ENCODE results near the gene TUBB. TPM values are rescaled to one million over a fixed set of nuclear protein-coding genes. Genes with fewer than 3 reads are reported as not detected.

Gene TUBB
- total and polyA plus RNA-seq, 4 experiments from 2014 or later: 74.8 to 300 (median 214) TPM

Other genes with a start within 250 kb of the TUBB start
- 1,000 to 10,000 TPM; 1,097 to 1,122 TPM for gene HLA-E, start 230.8 kb upstream of the TUBB start, total RNA-seq
- gene HLA-E, start 230.8 kb upstream of the TUBB start, polyA plus RNA-seq: 1,000 to 10,000 TPM; 2,441 to 3,541 TPM
- 10 to 100 TPM; 83.4 to 83.9 TPM for gene GNL1, start 163.9 kb upstream of the TUBB start, total RNA-seq
- gene GNL1, start 163.9 kb upstream of the TUBB start, polyA plus RNA-seq: 10 to 100 TPM; 37.4 to 51.5 TPM
- 10 to 100 TPM; 26.4 to 29.1 TPM for gene PRR3, start 163.1 kb upstream of the TUBB start, total RNA-seq
- 1 to 10 TPM; 4.3 to 8.5 TPM for gene PRR3, start 163.1 kb upstream of the TUBB start, polyA plus RNA-seq
- gene ABCF1, start 148.9 kb upstream of the TUBB start, total RNA-seq: 10 to 100 TPM; 60.8 to 66.8 TPM
- gene ABCF1, start 148.9 kb upstream of the TUBB start, polyA plus RNA-seq: 10 to 100 TPM in 1 of 2 donors, 1 to 10 TPM in 1; 7.5 to 46.6 TPM
- gene PPP1R10, start 103.1 kb upstream of the TUBB start, total RNA-seq: 100 to 1,000 TPM; 224 to 231 TPM
- 10 to 100 TPM in 1 of 2 donors, 1 to 10 TPM in 1; 8.5 to 30.6 TPM for gene PPP1R10, start 103.1 kb upstream of the TUBB start, polyA plus RNA-seq
- gene MRPS18B, start 102.5 kb upstream of the TUBB start, total RNA-seq: 10 to 100 TPM; 44.4 to 46.3 TPM
- 100 to 1,000 TPM; 112 to 126 TPM for gene MRPS18B, start 102.5 kb upstream of the TUBB start, polyA plus RNA-seq
- 1 to 10 TPM; 8.3 to 9.4 TPM for gene ATAT1, start 93.5 kb upstream of the TUBB start, total RNA-seq
- 1 to 10 TPM in 1 of 2 donors, under 1 TPM in 1; 0.29 to 1.9 TPM for gene ATAT1, start 93.5 kb upstream of the TUBB start, polyA plus RNA-seq
- 10 to 100 TPM; 29.3 to 35.0 TPM for gene C6orf136, start 73.2 kb upstream of the TUBB start, total RNA-seq
- gene C6orf136, start 73.2 kb upstream of the TUBB start, polyA plus RNA-seq: 10 to 100 TPM in 1 of 2 donors, 1 to 10 TPM in 1; 6.2 to 16.0 TPM
- 10 to 100 TPM; 53.4 to 54.6 TPM for gene DHX16, start 47.3 kb upstream of the TUBB start, total RNA-seq
- gene DHX16, start 47.3 kb upstream of the TUBB start, polyA plus RNA-seq: 10 to 100 TPM; 22.0 to 30.2 TPM
- 100 to 1,000 TPM; 122 to 127 TPM for gene PPP1R18, start 33.7 kb upstream of the TUBB start, total RNA-seq
- gene PPP1R18, start 33.7 kb upstream of the TUBB start, polyA plus RNA-seq: 100 to 1,000 TPM in 1 of 2 donors, 10 to 100 TPM in 1; 68.2 to 117 TPM
- 1 to 10 TPM; 6.4 to 6.6 TPM for gene NRM, start 29.4 kb upstream of the TUBB start, total RNA-seq
- 10 to 100 TPM in 1 of 2 donors, 1 to 10 TPM in 1; 9.1 to 15.8 TPM for gene NRM, start 29.4 kb upstream of the TUBB start, polyA plus RNA-seq
- 10 to 100 TPM; 60.7 to 73.5 TPM for gene MDC1, start 3.1 kb upstream of the TUBB start, total RNA-seq
- 1 to 10 TPM in 1 of 2 donors, not detected in 1; 9.8 TPM for gene MDC1, start 3.1 kb upstream of the TUBB start, polyA plus RNA-seq
- 10 to 100 TPM; 75.3 to 78.5 TPM for gene FLOT1, start 22.3 kb downstream of the TUBB start, total RNA-seq
- gene FLOT1, start 22.3 kb downstream of the TUBB start, polyA plus RNA-seq: 10 to 100 TPM; 74.6 to 82.1 TPM
- 10 to 100 TPM; 11.3 to 11.4 TPM for gene IER3, start 24.2 kb downstream of the TUBB start, total RNA-seq
- gene IER3, start 24.2 kb downstream of the TUBB start, polyA plus RNA-seq: under 1 TPM; 0.77 to 0.83 TPM
- gene DDR1, start 164.2 kb downstream of the TUBB start, total RNA-seq: 10 to 100 TPM; 10.2 to 13.1 TPM
- gene DDR1, start 164.2 kb downstream of the TUBB start, polyA plus RNA-seq: 1 to 10 TPM; 1.4 to 3.1 TPM
- 10 to 100 TPM; 36.5 to 39.7 TPM for gene GTF2H4, start 187.9 kb downstream of the TUBB start, total RNA-seq
- gene GTF2H4, start 187.9 kb downstream of the TUBB start, polyA plus RNA-seq: 1 to 10 TPM; 3.7 to 9.5 TPM
- 10 to 100 TPM; 34.9 to 37.8 TPM for gene VARS2, start 193.9 kb downstream of the TUBB start, total RNA-seq
- gene VARS2, start 193.9 kb downstream of the TUBB start, polyA plus RNA-seq: 10 to 100 TPM; 16.3 to 17.0 TPM
- under 1 TPM in 1 of 2 experiments, not detected in 1; 0.44 TPM for gene SFTA2, start 211.8 kb downstream of the TUBB start, total RNA-seq
- not detected for gene SFTA2, start 211.8 kb downstream of the TUBB start, polyA plus RNA-seq
- not detected for gene MUCL3, start 220.6 kb downstream of the TUBB start, total RNA-seq
- gene MUCL3, start 220.6 kb downstream of the TUBB start, polyA plus RNA-seq: not detected